NT2/D1 (cell line): ENCODE measurements around the gene VPS45.

Source experiments
- SUZ12 ChIP-seq: IDR thresholded peaks from 2 replicates; pipeline ENCODE4 v1.6.1; 2011; ENCODE audit not compliant: insufficient read length, insufficient read depth; ENCODE audit errors: extremely low read depth
- YY1 ChIP-seq: IDR thresholded peaks from 2 replicates; pipeline ENCODE4 v1.6.1; 2011; ENCODE audit not compliant: insufficient read length, insufficient read depth
- ZNF274 ChIP-seq: IDR thresholded peaks from 2 replicates; pipeline ENCODE4 v1.6.1; 2011; ENCODE audit warnings: mild to moderate bottlenecking, low read depth, low read length

- TF ChIP-seq ZNF274, result no peak
- TF ChIP-seq SUZ12, result no peak
- TF ChIP-seq YY1, result no peak
These were observed 5.5 kb upstream of the VPS45 start for GRCh38 chr1:150062113-150062512.
